ENCODE measurements around the gene BRI3BP. TPM values are rescaled to one million over a fixed set of nuclear protein-coding genes. Genes with fewer than 3 reads are reported as not detected.

Gene BRI3BP
- total RNA-seq = 2.9 and 8.4 TPM in 2 replicates

GRCh38 chr12:124993626-124994436, at the start of gene BRI3BP:
TSS of gene BRI3BP (plus strand) at chr12:124993645. CDS start at chr12:124993791, 146 bp downstream.

GRCh38 chr12:125065021-125065918, 71.8 kb downstream of the BRI3BP start, which contains the start of gene AACS:
TSS of gene AACS (plus strand) at chr12:125065435. CDS start at chr12:125065585, 150 bp downstream.

Other genes starting within 250 kb of the BRI3BP start
- 26.0 and 37.4 TPM in 2 replicates for gene SCARB1, start 129.8 kb upstream of the BRI3BP start, total RNA-seq
- gene UBC, start 79.0 kb upstream of the BRI3BP start, total RNA-seq = 1,064 and 1,070 TPM in 2 replicates
- 10.5 and 13.1 TPM in 2 replicates for gene DHX37, start 4.5 kb upstream of the BRI3BP start, total RNA-seq
- 27.1 and 32.1 TPM in 2 replicates for gene AACS, start 71.8 kb downstream of the BRI3BP start, total RNA-seq
- 0.81 TPM in 1 of 2 replicates, not detected in the other for gene TMEM132B, start 192.7 kb downstream of the BRI3BP start, total RNA-seq

All from cardiac atrium fibroblast (primary cell).